HepG2 (cell line): ENCODE results near the gene ATP6V0D1. TPM values are rescaled to one million over a fixed set of nuclear protein-coding genes. Genes with fewer than 3 reads are reported as not detected.

Source experiments
- ATAC-seq: fragments of 200-7000 bp; cut with Tn5 transposase; 3 replicates; pipeline ENCODE4 v1.9.1; 2020; ENCODE audit warnings: mild to moderate bottlenecking, moderate library complexity
- BruUV-seq: library from RNA; stranded (reverse); fragments of 400-500 nt; replicated peaks from 2 replicates; lab custom pipeline; 2021; lab: Mats Ljungman, UMichigan
- CTCF ChIA-PET: fragments of 300-600 bp; formaldehyde crosslinking; extraction: SDS; loops from one replicate; lab custom pipeline; 2021; ENCODE audit warnings: low total read pairs, inconsistent platforms, low intra/inter-chr PET ratio; lab: Yijun Ruan, JAX
- POLR2A ChIA-PET: fragments of 350-600 bp; sonication (Branson Sonifier 250); formaldehyde crosslinking; loops from one replicate; lab custom pipeline; 2020; ENCODE audit warnings: antibody characterized with exemption, inconsistent platforms; lab: Yijun Ruan, JAX
- DNase-seq: peaks from one replicate; pipeline ENCODE4 v3.0.0-alpha.2; 2015; ENCODE audit warnings: low spot score
- FAIRE-seq: peaks from 3 replicates; lab custom pipeline; 2011; peaks lifted over from hg19 to GRCh38; lab: Jason Lieb, UNC
- H2AFZ ChIP-seq: one replicate; pipeline ENCODE4 v1.6.1; 2011; ENCODE audit warnings: low read length, inconsistent platforms
- H3K27ac ChIP-seq: fragments of 300-600 bp; 3 replicates; pipeline ENCODE4 v1.8.0; 2011; ENCODE audit warnings: mixed run types, mild to moderate bottlenecking, mixed read lengths, low read length, inconsistent platforms; ENCODE audit not compliant: insufficient read depth; ENCODE audit errors: extremely low read length
- H3K27me3 ChIP-seq, 2 experiments: fragments of 200-600 bp in 1 of 2; 2 replicates in 1 of 2; 3 replicates in 1 of 2; pipeline versions ENCODE4 v1.6.0 to v1.8.0; 2011; ENCODE audit warnings: low read length in 2 of 2, mild to moderate bottlenecking in 2 of 2, moderate library complexity in 2 of 2, inconsistent platforms in 1 of 2; ENCODE audit not compliant: insufficient read depth in 2 of 2, control insufficient read depth in 1 of 2
- H3K36me3 ChIP-seq, 2 experiments: fragments of 200-600 bp in 1 of 2; replicated peaks in 1 of 2; 2 replicates in 1 of 2; 3 replicates in 1 of 2; pipeline versions ENCODE4 v1.5.1 to v1.8.0; 2011; ENCODE audit warnings: low read length in 2 of 2, inconsistent platforms in 1 of 2; ENCODE audit not compliant: insufficient read depth in 2 of 2, control insufficient read depth in 1 of 2
- H3K4me1 ChIP-seq: 2 replicates; pipeline ENCODE4 v1.5.1; 2012; ENCODE audit warnings: low read length, inconsistent platforms; ENCODE audit not compliant: insufficient read depth
- H3K4me2 ChIP-seq: 2 replicates; pipeline ENCODE4 v1.6.0; 2011; ENCODE audit warnings: low read depth, low read length, inconsistent platforms
- H3K4me3 ChIP-seq, 3 experiments: fragments of 200-600 bp in 1 of 3; sonication (generic), shearing (Covaris generic) in 1 of 3; replicated peaks in 1 of 3; 2 replicates each; pipeline ENCODE4 v1.5.1; 2011 to 2016; ENCODE audit warnings: low read length in 3 of 3, inconsistent platforms in 2 of 3, low read depth in 2 of 3, mild to moderate bottlenecking in 2 of 3, control low read depth in 1 of 3, mixed read lengths in 1 of 3; ENCODE audit not compliant: insufficient read depth in 1 of 3
- H3K79me2 ChIP-seq: one replicate; pipeline ENCODE4 v1.6.1; 2011; ENCODE audit warnings: low read length, inconsistent platforms; ENCODE audit not compliant: insufficient read depth
- H3K9ac ChIP-seq: 2 replicates; pipeline ENCODE4 v1.6.0; 2011; ENCODE audit warnings: mild to moderate bottlenecking, low read depth, low read length, inconsistent platforms; ENCODE audit not compliant: insufficient read depth
- H3K9me3 ChIP-seq: 2 replicates; pipeline ENCODE4 v1.5.1; 2012; ENCODE audit warnings: mild to moderate bottlenecking, low read length
- H4K20me1 ChIP-seq: 2 replicates; pipeline ENCODE4 v1.6.0; 2011; ENCODE audit warnings: inconsistent platforms, mild to moderate bottlenecking, low read length, moderate library complexity; ENCODE audit not compliant: insufficient read depth
- SP4 ChIP-seq: sonication (generic); formaldehyde crosslinking; IDR thresholded peaks from 2 replicates; pipeline ENCODE4 v1.8.1; 2023; ENCODE audit warnings: mild to moderate bottlenecking, missing genetic modification reagents
- TOPORS ChIP-seq: sonication (generic); formaldehyde crosslinking; IDR thresholded peaks from 2 replicates; pipeline ENCODE4 v1.8.0; 2023; ENCODE audit warnings: mild to moderate bottlenecking, missing genetic modification reagents
- ZNF232 ChIP-seq: sonication (generic); formaldehyde crosslinking; IDR thresholded peaks from 2 replicates; pipeline ENCODE4 v1.4.0; 2020; ENCODE audit warnings: missing genetic modification reagents, borderline replicate concordance
- ZNF33A ChIP-seq: sonication (generic); formaldehyde crosslinking; IDR thresholded peaks from 2 replicates; pipeline ENCODE4 v1.5.1; 2020; ENCODE audit warnings: missing genetic modification reagents, mild to moderate bottlenecking, moderate library complexity, borderline replicate concordance
- ZNF687 ChIP-seq: sonication (generic); formaldehyde crosslinking; IDR thresholded peaks from 2 replicates; pipeline ENCODE4 v1.5.1; 2020; ENCODE audit warnings: mild to moderate bottlenecking, missing genetic modification reagents, moderate library complexity
- ZSCAN25 ChIP-seq: sonication (generic); formaldehyde crosslinking; IDR thresholded peaks from 2 replicates; pipeline ENCODE4 v1.8.0; 2022; ENCODE audit warnings: mild to moderate bottlenecking, missing genetic modification reagents
- WGBS: methylation state at CpG from one replicate; pipeline ENCODE4 v1.1.6; 2017; ENCODE audit warnings: low lambda C conversion rate; 5-methylcytosine and 5-hydroxymethylcytosine counted together
- in situ Hi-C: cut with HindIII; loops from 2 replicates; pipeline ENCODE4 v1.10.0; 2017; ENCODE audit warnings: low pct_unique_long_range_greater_than_20kb; ENCODE audit not compliant: extremely low pct_ligation_motif_present
- intact Hi-C: fragments of 100-400 bp; cut with micrococcal nuclease; formaldehyde crosslinking; loops from one replicate; pipeline ENCODE4 v1.10.0; 2022; ENCODE audit not compliant: unreplicated experiment
- polyA plus RNA-seq, 8 experiments: library from polyadenylated mRNA; depleted of rRNA in 3 of 8; stranded (reverse) in 7 of 8; unstranded in 1 of 8; fragments of >200 nt; fragmentation: Illumina TruSeq in 4 of 8; extraction: Trizol in 4 of 8; gene quantifications; 2 replicates each; pipeline versions ENCODE4 v1.2.1 to v1.2.3, GENCODE V29; 2011 to 2016; ENCODE audit warnings: low read depth in 4 of 8, missing spikeins in 1 of 8, mixed read lengths in 1 of 8; ENCODE audit not compliant: insufficient read depth in 1 of 8
- total RNA-seq, 5 experiments: library from RNA; depleted of rRNA; stranded (reverse); fragments of >200 nt; fragmentation: Illumina TruSeq; extraction: Trizol; gene quantifications; 2 replicates each; pipeline ENCODE4 v1.2.3, GENCODE V29; 2016; ENCODE audit warnings: low read depth in 1 of 5

ATP6V0D1 gene
- total and polyA plus RNA-seq, 2 of the 13 experiments (the other 11 are each of a cell fraction or from before 2014, with no cell fraction given), result 51.1 to 61.3 TPM

- Histone ChIP-seq H3K9me3 (no peaks in the 10 kb centered on the region), H4K20me1 (no peaks in the 10 kb centered on the region), H3K79me2 (no peaks in the 10 kb centered on the region), H3K4me3 (no peak overlapping the region), H3K27me3 (peaks cover 2 to 24% of the 10 kb centered on the region in 2 experiments; a peak in 3 of 5 replicates), H3K36me3 (no peaks in the 10 kb centered on the region), H2AFZ (no peak overlapping the region), H3K9ac (no peak overlapping the region), H3K4me1 (peaks cover 37% of the 10 kb centered on the region), H3K4me2 (no peak overlapping the region), H3K27ac (no peak overlapping the region)
- WGBS, result 6% methylated on average over 4 of the region's 4 CpGs
- no TSS peak for BruUV-seq
- FAIRE-seq, result no peak
- no peak for TF ChIP-seq ZNF232 (CRISPR knock-in tag)
- no peak for TF ChIP-seq ZNF33A (CRISPR knock-in tag)
- no peak for TF ChIP-seq TOPORS (CRISPR knock-in tag)
- in situ Hi-C loops, result loop anchor here (5.0 kb wide), 1 partner anchor 37 kb away; the partner anchor contains the start of genes AGRP and ATP6V0D1
- no peak for DNase-seq
- no peak for ATAC-seq
- ChIA-PET POLR2A (no interaction called here), CTCF (no interaction called here)
- intact Hi-C loops, result no loop called here
These were observed 38.3 kb upstream of the ATP6V0D1 start for GRCh38 chr16:67519242-67519641.

- in situ Hi-C loops, result loop anchor here (5.0 kb wide), 1 partner anchor 36 kb away; the partner anchor contains the start of genes AGRP and ATP6V0D1
- FAIRE-seq (no peak), DNase-seq (no peak), ATAC-seq (no peak)
- H3K4me3 ChIP-seq, result no peak overlapping the region
- 72% methylated on average over 8 of the region's 8 CpGs for WGBS
- H3K79me2 ChIP-seq, result no peaks in the 10 kb centered on the region
- H3K27me3 ChIP-seq, result peaks cover 0 to 18% of the 10 kb centered on the region in 2 experiments; a peak in 2 of 5 replicates
- no peak overlapping the region for H2AFZ ChIP-seq
- BruUV-seq, result no TSS peak
- intact Hi-C loops, result no loop called here
- H4K20me1 ChIP-seq, result no peaks in the 10 kb centered on the region
- POLR2A ChIA-PET, result no interaction called here
- no peak overlapping the region for H3K9ac ChIP-seq
- TF ChIP-seq SP4 (CRISPR knock-in tag) (no peak), ZSCAN25 (CRISPR knock-in tag) (no peak), ZNF687 (0 out of 2 replicates have a peak, but pooled peaks have one; percentile 22)
- no peaks in the 10 kb centered on the region for H3K36me3 ChIP-seq
- H3K27ac ChIP-seq, result no peak overlapping the region
- no peaks in the 10 kb centered on the region for H3K9me3 ChIP-seq
- no peak overlapping the region for H3K4me2 ChIP-seq
- H3K4me1 ChIP-seq, result peaks cover 31% of the 10 kb centered on the region
- CTCF ChIA-PET, result no interaction called here
These were observed 37.7 kb upstream of the ATP6V0D1 start for GRCh38 chr16:67518676-67519075.
